HG02943 (cell line): Measurements from ENCODE around the gene TRIM25.
A peak's percentile ranks its signal among the peaks of the same experiment; 100 is the strongest.
"Not testable (repeated sequence)": the region's sequence is repeated elsewhere in the genome, so short reads cannot be mapped to it uniquely, and the experiment has no call there.

Source experiments
- ATAC-seq: cut with Tn5 transposase; IDR thresholded peaks from one replicate; pipeline ENCODE4 v1.9.1; 2021; ENCODE audit warnings: mild to moderate bottlenecking, low read depth, moderate library complexity; ENCODE audit not compliant: unreplicated experiment

The TRIM25 gene, protein sequence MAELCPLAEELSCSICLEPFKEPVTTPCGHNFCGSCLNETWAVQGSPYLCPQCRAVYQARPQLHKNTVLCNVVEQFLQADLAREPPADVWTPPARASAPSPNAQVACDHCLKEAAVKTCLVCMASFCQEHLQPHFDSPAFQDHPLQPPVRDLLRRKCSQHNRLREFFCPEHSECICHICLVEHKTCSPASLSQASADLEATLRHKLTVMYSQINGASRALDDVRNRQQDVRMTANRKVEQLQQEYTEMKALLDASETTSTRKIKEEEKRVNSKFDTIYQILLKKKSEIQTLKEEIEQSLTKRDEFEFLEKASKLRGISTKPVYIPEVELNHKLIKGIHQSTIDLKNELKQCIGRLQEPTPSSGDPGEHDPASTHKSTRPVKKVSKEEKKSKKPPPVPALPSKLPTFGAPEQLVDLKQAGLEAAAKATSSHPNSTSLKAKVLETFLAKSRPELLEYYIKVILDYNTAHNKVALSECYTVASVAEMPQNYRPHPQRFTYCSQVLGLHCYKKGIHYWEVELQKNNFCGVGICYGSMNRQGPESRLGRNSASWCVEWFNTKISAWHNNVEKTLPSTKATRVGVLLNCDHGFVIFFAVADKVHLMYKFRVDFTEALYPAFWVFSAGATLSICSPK

DNA sequence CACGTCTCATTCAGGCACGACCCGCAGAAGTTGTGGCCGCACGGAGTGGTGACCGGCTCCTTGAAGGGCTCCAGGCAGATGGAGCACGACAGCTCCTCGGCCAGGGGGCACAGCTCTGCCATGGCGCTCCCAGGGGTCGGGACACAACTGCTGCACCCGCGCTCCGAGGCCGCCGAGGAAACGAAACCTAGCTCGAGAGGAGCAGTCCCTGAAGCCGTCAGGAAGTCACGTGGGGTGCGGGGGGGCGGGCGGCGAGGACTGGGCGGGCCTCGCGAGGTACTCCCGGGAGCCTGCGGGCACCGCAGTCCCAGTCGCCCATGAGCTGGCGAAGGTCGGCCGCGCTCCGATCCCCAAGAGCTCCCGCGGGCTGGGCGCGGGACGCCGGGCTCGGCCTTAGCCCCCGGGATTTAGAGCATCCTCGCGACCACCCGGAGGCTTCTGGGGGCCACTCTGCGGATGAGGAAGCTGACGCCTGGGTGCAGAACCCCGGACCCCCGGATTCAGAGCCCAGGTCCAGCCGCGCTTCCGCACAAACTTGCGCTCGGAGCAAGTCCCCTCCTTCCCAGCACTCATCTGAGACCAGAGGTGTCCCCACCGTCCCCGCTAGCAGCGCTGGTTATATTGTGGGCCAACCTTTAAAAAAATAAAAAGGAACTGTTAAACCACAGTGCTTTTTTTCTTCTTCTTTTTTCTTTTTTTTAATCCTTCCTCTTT is at the start of gene TRIM25:
TSS of gene TRIM25 (minus strand) at position 183 of the 714 bp plus-strand sequence. CDS start at position 122, 61 bp downstream.
- ATAC-seq = peak; percentile 70

DNA sequence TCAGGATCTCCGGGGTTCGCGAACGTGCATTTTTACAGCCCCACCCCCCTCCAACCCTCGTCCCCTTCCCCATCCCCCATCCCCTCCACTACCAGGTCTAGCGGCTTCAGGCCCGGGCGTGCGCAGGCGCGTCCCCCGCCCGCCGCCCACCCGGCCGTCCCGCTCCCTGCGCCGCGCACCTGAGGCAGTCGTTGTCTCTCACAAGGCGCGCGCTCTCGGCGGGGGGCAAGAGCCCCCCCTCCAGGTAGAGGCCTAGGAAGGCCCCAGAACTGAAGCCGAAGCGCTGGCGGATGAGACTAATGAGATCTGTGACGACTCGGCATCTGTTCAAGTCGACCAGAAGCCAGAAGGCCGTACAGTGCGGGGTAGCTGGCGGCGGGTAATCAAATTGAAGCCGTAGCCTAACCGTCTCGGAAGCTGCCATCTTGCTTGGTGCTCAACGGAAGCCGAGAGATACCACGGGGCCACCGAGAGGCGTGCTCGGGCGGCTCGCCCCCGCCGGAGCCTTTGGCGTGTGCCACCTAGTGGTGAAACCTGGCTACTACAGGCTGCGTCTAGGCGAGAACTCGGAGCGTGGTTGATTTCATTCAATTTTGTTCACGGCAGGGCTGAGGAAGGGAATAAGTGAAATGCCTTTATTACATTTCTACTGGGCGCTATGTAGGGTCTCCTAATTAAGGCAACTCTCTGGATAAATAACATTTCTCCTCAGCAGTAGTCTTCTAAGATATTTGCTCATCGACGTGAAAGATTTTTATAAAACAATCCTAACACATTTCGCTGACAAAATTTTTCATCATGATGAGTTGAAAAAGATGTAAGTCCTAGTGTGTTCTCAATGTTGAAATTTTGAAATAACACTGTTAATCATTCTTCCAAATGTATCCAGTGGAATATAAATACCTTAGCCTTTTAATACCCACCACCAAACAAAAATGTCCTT is 47.0 kb upstream of the TRIM25 start, which contains the start of gene COIL:
TSS of gene COIL (minus strand) at position 455 of the 943 bp plus-strand sequence. CDS start at position 424, 31 bp downstream.
- peak; percentile 93 for ATAC-seq

DNA sequence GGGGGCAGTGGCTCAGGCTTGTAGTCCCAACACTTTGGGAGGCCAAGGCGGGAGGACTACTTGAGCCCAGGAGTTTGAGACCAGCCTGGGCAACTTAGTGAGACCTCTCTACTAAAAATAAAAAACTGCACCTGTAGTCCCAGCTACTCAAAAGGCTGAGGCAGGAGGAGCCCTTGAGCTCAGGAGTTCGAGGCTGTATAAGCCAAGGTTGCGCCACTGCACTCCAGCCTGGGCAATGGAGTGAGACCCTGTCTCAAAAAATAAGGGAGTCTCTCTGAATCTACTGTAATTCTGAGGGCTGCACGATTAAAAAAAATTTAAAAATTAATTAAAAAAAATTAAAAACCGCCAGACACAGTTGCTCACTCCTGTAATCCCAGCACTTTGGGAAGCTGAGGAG is 43.1 kb upstream of the TRIM25 start:
- ATAC-seq = no peak

DNA sequence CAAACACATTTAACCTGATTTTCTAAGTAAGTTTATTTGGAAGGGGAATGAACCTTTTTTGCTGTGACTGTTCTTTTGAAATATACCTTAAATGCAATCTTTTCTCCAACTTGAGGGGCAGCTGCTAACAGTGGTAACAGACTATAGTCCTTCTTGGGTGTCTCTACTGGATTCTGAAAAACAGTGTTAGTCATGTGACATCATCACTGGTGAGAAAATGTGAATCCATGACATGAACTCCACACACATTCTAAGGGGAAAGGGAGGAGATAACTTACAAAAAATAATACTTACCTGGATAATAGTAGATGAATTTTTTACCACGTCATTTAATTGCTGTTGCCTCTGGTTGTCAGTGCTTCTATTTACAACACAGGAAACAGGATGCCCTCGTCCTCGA is 35.7 kb upstream of the TRIM25 start:
- ATAC-seq = no peak

GRCh38 chr17:56948491-56948890 is 34.6 kb upstream of the TRIM25 start:
- no peak for ATAC-seq

DNA sequence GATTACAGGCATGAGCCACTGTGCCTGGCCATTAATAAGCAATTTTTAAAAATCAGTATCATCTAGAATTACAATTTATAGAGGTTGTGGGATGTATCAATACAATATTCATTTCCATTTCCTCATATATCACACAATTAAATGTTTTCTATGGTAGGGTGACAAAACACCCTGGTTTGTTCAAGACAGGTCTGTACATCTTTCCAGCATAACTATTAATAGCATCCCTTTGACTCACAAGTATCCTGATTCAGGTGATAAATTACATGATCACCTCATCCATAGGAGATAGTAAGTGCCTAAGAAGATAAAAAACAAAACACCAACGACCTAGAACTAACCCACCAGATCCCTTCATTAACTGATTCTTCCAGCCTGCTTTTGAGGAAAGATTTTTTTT is 33.9 kb upstream of the TRIM25 start:
- ATAC-seq = no peak

GRCh38 chr17:56945938-56946505 is 32.2 kb upstream of the TRIM25 start:
- no peak for ATAC-seq

GRCh38 chr17:56943505-56944125 is 29.8 kb upstream of the TRIM25 start:
- no peak for ATAC-seq

DNA sequence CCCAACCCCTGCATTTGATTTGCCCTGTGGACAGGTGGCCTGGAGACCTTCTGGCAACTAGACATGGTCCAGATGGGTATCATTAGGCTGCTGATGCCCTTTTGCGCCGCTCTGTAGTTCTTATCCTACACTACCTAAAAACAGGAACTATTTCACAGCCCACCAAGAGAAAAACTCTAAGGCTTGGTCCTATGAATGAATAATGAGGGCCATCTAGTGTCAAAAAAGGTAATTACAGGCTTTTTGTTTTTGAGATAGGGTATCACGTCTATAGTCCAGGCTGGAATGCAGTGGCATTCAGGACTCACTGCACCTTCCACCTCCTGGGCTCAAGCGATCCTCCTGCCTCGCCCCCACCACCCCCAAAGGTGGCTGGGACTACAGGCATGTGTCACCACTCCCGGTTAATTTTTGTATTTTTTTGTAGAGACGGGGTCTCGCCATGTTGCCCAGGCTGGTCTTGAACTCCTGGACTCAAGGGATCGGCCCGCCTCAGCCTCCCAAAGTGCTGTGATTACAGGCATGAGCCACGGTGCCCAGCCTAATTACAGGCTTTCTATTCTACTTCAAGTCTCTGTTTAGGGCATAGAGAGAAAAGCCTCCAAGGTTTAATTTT is 26.1 kb upstream of the TRIM25 start:
- ATAC-seq = no peak

GRCh38 chr17:56938206-56938605 is 24.4 kb upstream of the TRIM25 start:
- not testable (repeated sequence) for ATAC-seq

- no peak for ATAC-seq
Observed at GRCh38 chr17:56937687-56938086, 23.8 kb upstream of the TRIM25 start.

DNA sequence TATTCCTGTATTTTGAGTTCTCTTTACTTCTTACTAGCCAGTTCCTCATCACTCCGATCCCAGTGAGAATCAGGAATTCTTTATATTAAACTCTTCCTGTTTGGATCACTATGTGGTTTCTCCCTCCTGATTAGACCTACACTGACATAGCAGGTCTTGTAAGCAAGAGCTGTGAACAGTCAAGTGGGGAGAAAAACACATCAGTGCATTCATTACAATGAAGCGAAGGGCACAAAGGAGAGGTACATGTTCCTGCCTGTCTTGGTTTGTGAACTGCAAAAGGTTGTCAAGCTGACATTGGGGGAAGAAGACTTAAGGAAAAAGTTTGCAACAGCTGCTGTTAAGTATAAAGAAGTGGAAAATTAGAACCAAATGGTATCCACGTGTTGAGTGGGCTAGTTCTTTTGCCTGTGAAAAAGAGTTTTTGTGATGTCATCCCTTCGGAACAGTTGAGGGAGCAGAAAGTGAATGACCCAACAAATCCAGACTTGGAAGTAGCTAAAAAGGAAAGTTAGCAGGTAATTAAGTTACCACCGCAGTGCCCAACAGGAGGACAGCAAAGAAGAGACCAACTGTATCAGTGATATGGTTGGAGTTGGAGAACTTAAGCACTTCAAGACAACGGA is 23.0 kb upstream of the TRIM25 start:
- ATAC-seq = no peak

DNA sequence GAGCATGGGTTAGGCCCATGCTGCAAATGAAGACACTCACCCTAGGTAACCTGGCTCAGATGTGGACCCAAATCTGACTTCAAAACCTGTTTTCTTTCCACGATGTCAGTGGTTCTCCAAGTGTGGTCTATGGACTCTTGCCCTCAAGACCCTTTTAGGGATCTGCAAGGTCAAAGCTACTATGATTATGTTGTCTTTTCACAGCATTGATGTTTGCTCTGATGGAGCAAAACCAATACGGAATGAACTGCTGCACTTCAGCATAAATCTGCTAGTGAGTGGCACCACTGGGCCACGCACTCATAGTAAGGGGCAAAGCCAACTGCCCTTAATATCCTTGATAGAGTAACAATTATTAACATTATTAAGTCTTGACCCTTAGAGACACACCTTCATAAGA is 21.6 kb upstream of the TRIM25 start:
- ATAC-seq = no peak

GRCh38 chr17:56934280-56934679 is 20.4 kb upstream of the TRIM25 start:
- no peak for ATAC-seq

DNA sequence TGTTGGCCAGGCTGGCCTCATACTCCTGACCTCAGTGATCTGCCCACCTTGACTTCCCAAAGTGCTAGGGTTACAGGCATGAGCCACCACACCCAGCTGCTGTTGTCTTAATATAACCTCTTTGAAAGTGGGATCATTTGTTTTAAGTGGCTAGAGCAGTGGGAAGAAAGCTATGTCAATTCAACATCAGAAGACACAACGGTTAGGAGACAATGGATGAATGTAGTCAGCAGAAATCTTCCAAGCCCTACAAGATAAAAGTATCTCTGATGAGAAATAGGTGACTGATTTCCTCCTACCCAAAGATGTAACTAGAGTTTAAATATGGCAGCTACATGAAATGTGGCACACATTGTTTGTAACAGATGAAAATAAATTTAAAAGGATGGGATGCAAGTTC is 20.0 kb upstream of the TRIM25 start:
- no peak for ATAC-seq

- ATAC-seq = no peak
Observed at GRCh38 chr17:56933151-56933745, 19.4 kb upstream of the TRIM25 start.

DNA sequence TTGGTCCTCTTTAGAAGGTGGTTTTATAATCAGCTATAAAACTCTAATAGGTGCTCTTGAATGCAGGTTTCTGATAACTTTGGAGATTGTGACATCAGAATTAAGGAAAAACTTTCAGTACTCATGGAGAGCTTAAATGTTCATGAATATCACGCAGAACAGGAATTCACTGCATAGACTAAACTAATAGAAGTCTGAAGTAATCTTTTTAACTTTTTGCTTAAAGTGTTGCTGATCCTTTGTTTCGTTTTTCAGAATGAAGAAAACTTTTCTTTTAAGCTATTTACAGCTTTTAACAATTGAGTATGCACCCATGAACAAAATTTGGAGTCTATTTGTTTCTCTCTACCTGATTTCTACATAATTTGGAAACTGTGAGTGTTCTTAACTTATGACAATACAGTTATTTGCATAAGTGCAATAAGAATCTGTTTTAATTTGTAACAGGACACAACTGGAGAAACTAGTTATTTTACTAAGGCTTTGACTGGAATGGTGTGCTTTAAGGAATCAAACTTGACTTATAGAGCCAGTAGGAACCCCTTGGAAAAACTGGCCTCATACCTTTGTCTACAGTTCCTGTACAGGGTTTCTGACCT is 17.0 kb upstream of the TRIM25 start:
- ATAC-seq = no peak
